ENCODE data around the gene PNPLA3.

The PNPLA3 gene

DNA sequence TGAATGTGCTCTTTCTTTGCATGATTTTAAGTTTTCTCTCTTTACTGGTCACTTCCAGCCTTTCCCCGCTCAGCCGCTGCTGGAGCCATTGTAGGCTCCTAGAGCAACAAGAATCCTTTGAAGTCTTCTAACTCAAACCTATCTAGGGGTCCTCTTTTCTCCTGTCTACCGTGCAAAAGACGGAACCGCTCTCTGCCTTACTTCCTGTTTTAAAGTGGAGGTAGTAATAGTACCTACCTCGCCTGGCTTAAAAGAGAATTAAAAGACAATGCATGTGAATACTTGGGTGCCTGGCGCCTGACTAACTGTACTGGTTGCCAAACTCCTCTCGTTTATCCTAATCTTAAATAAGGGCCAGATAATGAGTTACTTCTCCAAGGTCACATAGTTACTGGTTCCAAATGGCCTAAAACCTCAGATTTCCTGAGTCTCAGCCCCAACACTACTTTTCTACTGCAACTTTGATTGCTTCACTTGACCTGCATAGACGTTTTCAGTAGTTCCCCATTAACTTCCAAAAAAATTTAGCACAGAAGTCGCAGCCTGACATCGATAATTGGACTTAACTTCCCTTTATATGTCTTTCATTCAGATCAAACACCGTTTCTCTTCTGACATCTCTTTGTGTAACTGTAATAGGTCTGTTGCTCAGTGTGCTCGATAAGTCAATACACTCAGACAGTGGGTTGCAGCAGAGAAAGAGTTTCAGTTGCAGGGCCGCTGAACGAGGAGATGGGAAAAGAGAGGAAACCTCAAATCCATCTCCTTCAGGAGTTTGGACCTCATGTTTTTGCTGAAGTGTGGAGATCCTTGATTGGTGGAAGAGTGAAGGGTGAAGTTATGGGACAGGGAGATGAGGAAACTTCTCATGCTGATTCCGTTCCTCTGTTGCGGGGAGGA, 32.5 kb downstream of the PNPLA3 start:
- peak overlapping the region; percentile 94 for H3K27ac ChIP-seq
- TF ChIP-seq, protein P1, sequence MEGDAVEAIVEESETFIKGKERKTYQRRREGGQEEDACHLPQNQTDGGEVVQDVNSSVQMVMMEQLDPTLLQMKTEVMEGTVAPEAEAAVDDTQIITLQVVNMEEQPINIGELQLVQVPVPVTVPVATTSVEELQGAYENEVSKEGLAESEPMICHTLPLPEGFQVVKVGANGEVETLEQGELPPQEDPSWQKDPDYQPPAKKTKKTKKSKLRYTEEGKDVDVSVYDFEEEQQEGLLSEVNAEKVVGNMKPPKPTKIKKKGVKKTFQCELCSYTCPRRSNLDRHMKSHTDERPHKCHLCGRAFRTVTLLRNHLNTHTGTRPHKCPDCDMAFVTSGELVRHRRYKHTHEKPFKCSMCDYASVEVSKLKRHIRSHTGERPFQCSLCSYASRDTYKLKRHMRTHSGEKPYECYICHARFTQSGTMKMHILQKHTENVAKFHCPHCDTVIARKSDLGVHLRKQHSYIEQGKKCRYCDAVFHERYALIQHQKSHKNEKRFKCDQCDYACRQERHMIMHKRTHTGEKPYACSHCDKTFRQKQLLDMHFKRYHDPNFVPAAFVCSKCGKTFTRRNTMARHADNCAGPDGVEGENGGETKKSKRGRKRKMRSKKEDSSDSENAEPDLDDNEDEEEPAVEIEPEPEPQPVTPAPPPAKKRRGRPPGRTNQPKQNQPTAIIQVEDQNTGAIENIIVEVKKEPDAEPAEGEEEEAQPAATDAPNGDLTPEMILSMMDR (conservative IDR thresholded peaks at IDR 0.05): no peak
- TF ChIP-seq ZFX (IDR thresholded peaks at IDR 0.05): no peak

GRCh38 chr22:43956805-43957463, 33.3 kb downstream of the PNPLA3 start:
- no peak overlapping the region for H3K27ac ChIP-seq
- TF ChIP-seq ZFX (IDR thresholded peaks at IDR 0.05): no peak
- TF ChIP-seq, protein P1 (conservative IDR thresholded peaks at IDR 0.05): no peak

DNA sequence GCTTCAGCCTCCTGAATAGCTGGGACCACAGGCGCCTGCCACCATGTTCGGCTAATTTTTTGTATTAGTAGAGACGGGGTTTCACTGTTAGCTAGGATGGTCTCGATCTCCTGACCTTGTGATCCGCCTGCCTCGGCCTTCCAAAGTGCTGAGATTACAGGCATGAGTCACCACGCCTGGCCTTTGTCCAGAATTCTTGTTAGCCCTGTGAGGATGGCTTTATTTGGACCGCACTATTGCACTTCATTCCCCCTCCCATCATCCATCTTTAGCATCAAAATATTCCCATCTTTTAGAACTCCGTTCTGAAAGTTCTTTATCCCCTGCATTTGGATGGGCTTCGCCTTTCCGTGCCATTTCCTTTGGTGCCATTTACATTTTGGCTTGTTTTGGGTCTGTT, 34.3 kb downstream of the PNPLA3 start:
- TF ChIP-seq, protein P1 (conservative IDR thresholded peaks at IDR 0.05): no peak
- no peak for TF ChIP-seq ZFX (IDR thresholded peaks at IDR 0.05)
- H3K27ac ChIP-seq: no peak overlapping the region

- TF ChIP-seq, protein P1 (conservative IDR thresholded peaks at IDR 0.05): no peak
- no peak for TF ChIP-seq ZFX (IDR thresholded peaks at IDR 0.05)
- H3K27ac ChIP-seq: no peak overlapping the region
Observed at GRCh38 chr22:43964314-43964857, 40.8 kb downstream of the PNPLA3 start.

DNA sequence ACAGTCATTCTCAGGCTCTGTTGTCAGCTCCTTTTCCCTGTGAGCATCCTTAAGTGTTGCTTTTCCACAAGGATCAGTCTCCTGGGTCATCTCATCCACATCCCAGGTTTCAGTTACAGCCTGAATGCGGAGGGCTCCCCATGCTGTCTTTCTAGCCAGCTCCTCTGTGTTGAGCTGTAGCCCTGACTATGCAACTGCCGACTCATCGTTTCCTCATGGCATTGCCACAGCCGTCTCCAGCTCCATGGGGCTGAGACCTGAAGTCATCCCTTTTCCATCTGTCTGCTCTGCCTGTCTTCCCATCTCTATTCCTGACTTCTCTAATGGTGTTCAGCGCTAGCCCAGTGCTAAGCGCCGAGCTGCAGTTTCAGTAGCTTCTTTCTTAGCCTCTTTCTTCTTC, 43.5 kb downstream of the PNPLA3 start:
- TF ChIP-seq, protein P1 (conservative IDR thresholded peaks at IDR 0.05): no peak
- no peak overlapping the region for H3K27ac ChIP-seq

DNA sequence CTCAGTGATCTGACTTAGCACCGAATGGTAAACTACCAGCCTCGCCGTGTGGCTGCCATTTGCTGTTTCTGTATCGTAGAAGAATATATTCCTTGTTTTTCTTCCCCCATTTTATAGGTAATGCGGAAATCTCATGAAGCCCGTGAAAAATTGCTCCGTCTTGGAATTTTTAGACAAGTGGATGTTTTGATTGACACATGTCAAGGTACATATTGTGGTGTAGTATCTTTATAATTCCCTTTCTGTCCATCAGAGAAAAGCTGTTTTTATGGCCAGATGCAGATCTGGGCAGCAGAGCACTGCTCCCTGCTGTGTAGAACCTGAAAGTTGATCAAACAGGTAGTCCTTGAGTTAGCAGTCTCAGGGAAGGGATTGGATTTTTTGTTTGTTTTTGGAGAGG, 45.0 kb downstream of the PNPLA3 start:
- no peak overlapping the region for H3K27ac ChIP-seq
- TF ChIP-seq, protein P1 (conservative IDR thresholded peaks at IDR 0.05): no peak
- TF ChIP-seq ZFX (IDR thresholded peaks at IDR 0.05): no peak
